Erythroblast (primary cell): ENCODE results near the gene PCDHA8.

Experiments
- GATA1 ChIP-seq: IDR thresholded peaks from 2 replicates; pipeline ENCODE4 v1.6.1; 2011; ENCODE audit warnings: low read depth, mild to moderate bottlenecking, control low read depth, low read length, moderate library complexity
- POLR2A ChIP-seq: IDR thresholded peaks from 2 replicates; pipeline ENCODE4 v1.6.1; 2011; ENCODE audit warnings: mild to moderate bottlenecking, low read length

DNA sequence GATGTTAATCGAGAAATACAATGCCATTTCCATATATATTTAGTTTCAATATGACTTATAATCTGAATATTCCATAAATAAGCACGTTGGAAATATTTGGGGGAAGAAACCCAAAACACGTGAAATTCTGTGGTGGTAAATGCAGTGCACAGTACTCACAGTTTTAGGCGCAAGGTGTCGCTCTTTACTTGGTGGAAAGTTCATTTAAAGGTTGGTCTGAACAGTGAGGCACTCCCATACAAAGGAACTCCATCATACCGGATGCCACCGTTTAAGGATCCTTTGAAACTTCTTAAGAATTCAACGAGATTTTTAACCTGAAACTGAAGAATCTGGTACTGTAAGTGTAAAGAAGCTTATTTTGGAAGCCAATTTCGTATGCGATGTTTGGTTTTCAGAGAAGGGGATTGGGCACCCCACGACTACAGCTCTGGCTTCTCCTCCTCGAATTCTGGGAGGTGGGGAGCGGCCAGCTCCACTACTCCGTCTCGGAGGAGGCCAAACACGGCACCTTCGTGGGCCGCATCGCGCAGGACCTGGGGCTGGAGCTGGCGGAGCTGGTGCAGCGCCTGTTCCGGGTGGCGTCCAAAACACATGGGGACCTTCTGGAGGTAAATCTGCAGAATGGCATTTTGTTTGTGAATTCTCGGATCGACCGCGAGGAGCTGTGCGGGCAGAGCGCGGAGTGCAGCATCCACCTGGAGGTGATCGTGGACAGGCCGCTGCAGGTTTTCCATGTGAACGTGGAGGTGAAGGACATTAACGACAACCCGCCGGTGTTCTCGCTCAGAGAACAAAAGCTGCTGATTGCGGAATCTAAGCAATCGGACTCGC, 28.0 kb downstream of the PCDHA8 start, which contains the start of gene PCDHA11:
- TF ChIP-seq POLR2A (no peak), GATA1 (no peak)
